Measurements from ENCODE around the gene ANKRD50.

ANKRD50 gene

DNA sequence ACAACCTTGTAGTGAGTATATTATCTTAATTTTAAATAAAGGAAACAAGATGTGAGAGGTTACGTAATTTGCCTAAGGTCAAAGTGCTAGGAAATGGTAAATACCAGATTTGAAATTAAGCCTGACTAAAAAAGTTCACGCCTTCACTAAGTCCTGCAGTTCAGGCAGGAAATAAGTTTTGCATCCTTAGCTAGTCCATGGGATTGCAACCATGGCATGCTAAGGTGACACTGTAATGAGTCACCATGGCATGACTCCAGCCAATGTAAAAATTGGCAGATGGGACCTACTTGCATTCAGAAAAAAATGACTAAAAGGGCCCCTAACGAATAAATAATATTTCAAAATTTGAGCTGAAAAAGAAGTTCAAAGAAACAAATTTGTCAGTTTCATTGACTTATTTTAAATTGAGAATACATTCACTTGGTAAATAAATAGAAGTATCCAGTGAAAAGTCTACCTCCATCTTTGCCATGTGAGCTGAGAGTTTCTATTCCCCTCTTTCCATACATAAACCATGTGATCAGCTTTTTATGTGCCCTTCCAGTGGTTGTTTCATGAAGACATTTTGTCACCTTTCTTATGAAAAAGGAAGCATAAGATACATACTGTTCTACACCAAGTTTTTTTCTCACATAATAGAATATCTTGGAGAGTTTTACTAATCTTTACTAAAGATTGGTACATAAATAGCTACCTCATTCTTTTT is 72.4 kb downstream of the ANKRD50 start:
- no peak overlapping the region for H3K27ac ChIP-seq (ENCODE audit: low read depth, low read length, poor library complexity, severe bottlenecking)
- H3K4me1 ChIP-seq (ENCODE audit: insufficient read depth, low read length, severe bottlenecking) = no peaks in the 10 kb centered on the region
- no peaks in the 10 kb centered on the region for H3K9me3 ChIP-seq (ENCODE audit: low read length)
- no peak overlapping the region for H3K4me3 ChIP-seq (ENCODE audit: low read depth, low read length, poor library complexity, severe bottlenecking)
- no peaks in the 10 kb centered on the region for H3K27me3 ChIP-seq (ENCODE audit: insufficient read depth, low read length)
- no peak overlapping the region for H3K4me2 ChIP-seq (ENCODE audit: low read length)
- H4K20me1 ChIP-seq (ENCODE audit: insufficient read depth, low read length) = no peaks in the 10 kb centered on the region
- H2AFZ ChIP-seq (ENCODE audit: low read length) = no peak overlapping the region
- H3F3A ChIP-seq (ENCODE audit: insufficient read depth, low read length) = no peaks in the 10 kb centered on the region
- no peak overlapping the region for H3K9ac ChIP-seq (ENCODE audit: low read length)
- H3K79me2 ChIP-seq (ENCODE audit: insufficient read depth, low read length) = no peaks in the 10 kb centered on the region
- TF ChIP-seq, protein P1, sequence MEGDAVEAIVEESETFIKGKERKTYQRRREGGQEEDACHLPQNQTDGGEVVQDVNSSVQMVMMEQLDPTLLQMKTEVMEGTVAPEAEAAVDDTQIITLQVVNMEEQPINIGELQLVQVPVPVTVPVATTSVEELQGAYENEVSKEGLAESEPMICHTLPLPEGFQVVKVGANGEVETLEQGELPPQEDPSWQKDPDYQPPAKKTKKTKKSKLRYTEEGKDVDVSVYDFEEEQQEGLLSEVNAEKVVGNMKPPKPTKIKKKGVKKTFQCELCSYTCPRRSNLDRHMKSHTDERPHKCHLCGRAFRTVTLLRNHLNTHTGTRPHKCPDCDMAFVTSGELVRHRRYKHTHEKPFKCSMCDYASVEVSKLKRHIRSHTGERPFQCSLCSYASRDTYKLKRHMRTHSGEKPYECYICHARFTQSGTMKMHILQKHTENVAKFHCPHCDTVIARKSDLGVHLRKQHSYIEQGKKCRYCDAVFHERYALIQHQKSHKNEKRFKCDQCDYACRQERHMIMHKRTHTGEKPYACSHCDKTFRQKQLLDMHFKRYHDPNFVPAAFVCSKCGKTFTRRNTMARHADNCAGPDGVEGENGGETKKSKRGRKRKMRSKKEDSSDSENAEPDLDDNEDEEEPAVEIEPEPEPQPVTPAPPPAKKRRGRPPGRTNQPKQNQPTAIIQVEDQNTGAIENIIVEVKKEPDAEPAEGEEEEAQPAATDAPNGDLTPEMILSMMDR (IDR thresholded peaks at IDR 0.05; ENCODE audit: low read length) = no peak
- no peak for TF ChIP-seq EZH2 (IDR thresholded peaks at IDR 0.05; ENCODE audit: borderline replicate concordance, low read length)
- no peaks in the 10 kb centered on the region for H3K9me2 ChIP-seq (ENCODE audit: low read depth, low read length)
- no peaks in the 10 kb centered on the region for H3K36me3 ChIP-seq (ENCODE audit: insufficient read depth, low read length)

DNA sequence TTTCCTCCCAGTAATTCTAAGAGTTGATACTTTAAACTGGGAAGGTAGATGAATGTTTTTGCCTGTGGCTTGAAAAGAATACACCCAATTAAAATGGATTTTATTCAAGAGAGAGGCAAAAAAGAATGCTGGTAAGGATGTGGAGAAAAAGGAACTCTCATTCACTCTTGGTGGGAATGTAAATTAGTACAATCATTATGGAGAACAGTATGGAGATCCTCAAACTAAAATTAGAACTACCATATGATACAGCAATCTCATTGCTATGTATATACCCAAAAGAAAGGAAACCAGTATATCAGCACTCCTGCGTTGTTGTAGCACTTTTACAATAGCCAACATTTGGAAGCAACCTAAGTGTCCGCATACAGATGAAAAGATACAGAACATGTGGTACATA is 75.2 kb downstream of the ANKRD50 start:
- TF ChIP-seq, protein P1 (IDR thresholded peaks at IDR 0.05; ENCODE audit: low read length) = no peak
- no peak for TF ChIP-seq EZH2 (IDR thresholded peaks at IDR 0.05; ENCODE audit: borderline replicate concordance, low read length)
- no peaks in the 10 kb centered on the region for H4K20me1 ChIP-seq (ENCODE audit: insufficient read depth, low read length)
- H2AFZ ChIP-seq (ENCODE audit: low read length) = no peak overlapping the region
- no peak overlapping the region for H3K9ac ChIP-seq (ENCODE audit: low read length)
- no peaks in the 10 kb centered on the region for H3F3A ChIP-seq (ENCODE audit: insufficient read depth, low read length)
- no peak overlapping the region for H3K27ac ChIP-seq (ENCODE audit: low read depth, low read length, poor library complexity, severe bottlenecking)
- no peak overlapping the region for H3K4me3 ChIP-seq (ENCODE audit: low read depth, low read length, poor library complexity, severe bottlenecking)
- H3K79me2 ChIP-seq (ENCODE audit: insufficient read depth, low read length) = no peaks in the 10 kb centered on the region
- H3K9me2 ChIP-seq (ENCODE audit: low read depth, low read length) = no peaks in the 10 kb centered on the region
- H3K27me3 ChIP-seq (ENCODE audit: insufficient read depth, low read length) = no peaks in the 10 kb centered on the region
- no peak overlapping the region for H3K4me2 ChIP-seq (ENCODE audit: low read length)
- H3K9me3 ChIP-seq (ENCODE audit: low read length) = no peaks in the 10 kb centered on the region
- H3K4me1 ChIP-seq (ENCODE audit: insufficient read depth, low read length, severe bottlenecking) = no peaks in the 10 kb centered on the region
- H3K36me3 ChIP-seq (ENCODE audit: insufficient read depth, low read length) = no peaks in the 10 kb centered on the region

DNA sequence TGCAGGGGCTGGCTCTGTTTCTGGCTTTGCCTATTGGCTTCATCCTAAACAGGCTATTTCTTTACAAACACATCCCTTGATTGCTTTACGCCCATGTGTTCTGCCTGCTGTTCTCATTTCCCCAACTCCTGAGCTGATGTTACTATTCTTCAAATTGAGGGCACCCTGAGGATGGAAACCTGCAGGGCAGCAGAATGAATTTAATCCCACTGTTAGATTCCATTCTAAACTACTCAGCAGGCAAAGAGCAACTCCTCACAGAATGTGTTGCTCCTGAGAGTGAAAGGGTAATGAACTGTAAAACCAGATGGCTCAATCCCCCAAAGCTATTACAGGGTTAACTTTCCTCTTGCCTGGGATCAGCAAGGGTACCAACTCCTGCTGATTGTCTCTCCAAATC is 75.7 kb downstream of the ANKRD50 start:
- Histone ChIP-seq H3K9ac (ENCODE audit: low read length) (no peak overlapping the region), H3K4me1 (ENCODE audit: insufficient read depth, low read length, severe bottlenecking) (no peaks in the 10 kb centered on the region), H2AFZ (ENCODE audit: low read length) (no peak overlapping the region), H3K9me3 (ENCODE audit: low read length) (no peaks in the 10 kb centered on the region), H3K4me3 (ENCODE audit: low read depth, low read length, poor library complexity, severe bottlenecking) (no peak overlapping the region), H3K9me2 (ENCODE audit: low read depth, low read length) (no peaks in the 10 kb centered on the region), H3F3A (ENCODE audit: insufficient read depth, low read length) (no peaks in the 10 kb centered on the region), H4K20me1 (ENCODE audit: insufficient read depth, low read length) (no peaks in the 10 kb centered on the region), H3K79me2 (ENCODE audit: insufficient read depth, low read length) (no peaks in the 10 kb centered on the region), H3K27me3 (ENCODE audit: insufficient read depth, low read length) (no peaks in the 10 kb centered on the region), H3K27ac (ENCODE audit: low read depth, low read length, poor library complexity, severe bottlenecking) (no peak overlapping the region), H3K4me2 (ENCODE audit: low read length) (no peak overlapping the region), H3K36me3 (ENCODE audit: insufficient read depth, low read length) (no peaks in the 10 kb centered on the region)
- TF ChIP-seq, protein P1 (IDR thresholded peaks at IDR 0.05; ENCODE audit: low read length) = no peak
- TF ChIP-seq EZH2 (IDR thresholded peaks at IDR 0.05; ENCODE audit: borderline replicate concordance, low read length) = no peak
